Measurements from ENCODE around the gene PPP2R5C.

The PPP2R5C gene

DNA sequence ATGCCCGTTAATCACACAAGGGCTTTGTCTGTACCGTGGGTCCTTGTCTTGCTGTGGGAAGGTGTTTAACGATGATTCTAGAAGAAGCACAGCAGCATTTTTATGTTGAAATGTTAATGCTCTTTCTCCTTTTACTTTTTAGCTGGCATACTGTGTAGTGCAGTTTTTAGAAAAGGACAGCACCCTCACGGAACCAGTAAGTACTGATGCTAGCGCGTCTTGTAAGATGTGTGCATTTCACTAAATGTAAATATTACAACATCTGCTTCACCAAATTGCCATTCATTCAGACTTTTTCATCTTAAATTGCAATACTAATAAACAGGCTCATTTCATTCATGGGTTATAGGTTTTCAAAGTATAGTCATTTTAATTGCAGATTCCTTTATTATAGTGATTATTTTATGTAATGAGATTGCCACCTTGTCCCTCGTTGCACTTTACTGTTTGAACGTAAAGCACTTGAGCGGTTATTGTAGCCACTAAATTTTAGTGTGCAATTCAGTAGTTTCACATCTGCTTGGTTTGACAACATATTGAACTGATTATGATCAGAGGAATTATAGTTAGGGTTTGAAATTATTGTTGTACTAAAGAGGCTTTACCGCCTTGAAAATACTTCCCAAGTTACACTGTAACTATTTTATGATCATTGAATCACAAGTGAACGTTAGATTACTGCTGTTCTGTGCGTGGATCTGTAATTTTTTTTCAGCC is 133.0 kb downstream of the PPP2R5C start:
- DNase-seq, result no peak

DNA sequence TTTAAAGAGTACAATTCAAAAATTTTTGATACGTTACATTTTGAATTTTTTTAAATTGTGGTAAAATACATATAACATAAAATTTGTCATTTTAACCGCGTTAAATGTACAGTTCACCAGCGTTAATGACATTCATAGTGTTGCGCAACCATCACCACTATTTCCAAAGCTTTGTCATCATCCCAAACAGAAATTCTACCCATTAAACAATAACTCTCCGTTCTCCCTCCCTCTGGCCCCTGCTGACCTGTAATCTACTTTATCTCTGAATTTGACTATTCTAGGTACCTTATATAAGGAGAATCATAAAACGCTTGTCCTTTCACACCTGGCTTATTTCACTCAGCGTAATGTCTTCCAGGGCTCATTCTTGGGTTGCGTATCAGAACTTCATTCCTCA is 133.7 kb downstream of the PPP2R5C start:
- no peak for DNase-seq

DNA sequence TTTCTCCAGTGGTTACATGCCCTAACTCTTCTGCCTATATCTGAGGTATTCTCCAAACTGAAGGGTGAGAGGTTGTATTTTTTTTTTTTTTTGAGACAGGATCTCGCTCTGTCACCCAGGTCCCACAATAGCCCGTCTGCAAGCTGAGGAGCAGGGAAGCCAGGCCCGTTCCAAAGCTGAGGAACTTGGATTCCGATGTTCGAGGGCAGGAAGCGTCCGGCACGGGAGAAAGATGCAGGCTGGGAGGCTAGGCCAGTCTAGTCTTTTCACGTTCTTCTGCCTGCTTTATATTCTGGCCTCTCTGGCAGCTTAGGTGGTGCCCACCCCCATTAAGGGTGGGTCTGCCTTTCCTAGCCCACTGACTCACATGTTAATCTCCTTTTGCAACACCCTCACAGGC is 135.8 kb downstream of the PPP2R5C start:
- no peak for DNase-seq

DNA sequence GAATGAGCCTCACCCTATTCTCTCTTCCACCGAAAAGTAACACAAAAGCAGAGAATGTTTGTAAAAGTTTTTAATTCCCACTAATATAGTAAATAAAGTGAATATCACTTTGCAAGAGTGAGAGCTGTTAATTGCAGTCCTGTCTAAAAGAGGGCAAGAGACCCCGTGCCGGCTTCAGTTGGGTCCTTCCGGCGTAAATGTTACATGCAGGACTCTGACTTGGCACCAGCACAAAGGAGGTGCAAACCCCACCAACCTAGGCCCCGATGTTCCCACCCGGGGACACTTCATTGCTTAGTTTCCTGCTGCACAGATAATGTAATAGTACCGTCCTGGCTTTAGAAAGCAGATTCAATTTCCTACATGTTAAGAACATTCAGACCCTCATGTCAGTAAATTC is 136.9 kb downstream of the PPP2R5C start:
- DNase-seq, result no peak

DNA sequence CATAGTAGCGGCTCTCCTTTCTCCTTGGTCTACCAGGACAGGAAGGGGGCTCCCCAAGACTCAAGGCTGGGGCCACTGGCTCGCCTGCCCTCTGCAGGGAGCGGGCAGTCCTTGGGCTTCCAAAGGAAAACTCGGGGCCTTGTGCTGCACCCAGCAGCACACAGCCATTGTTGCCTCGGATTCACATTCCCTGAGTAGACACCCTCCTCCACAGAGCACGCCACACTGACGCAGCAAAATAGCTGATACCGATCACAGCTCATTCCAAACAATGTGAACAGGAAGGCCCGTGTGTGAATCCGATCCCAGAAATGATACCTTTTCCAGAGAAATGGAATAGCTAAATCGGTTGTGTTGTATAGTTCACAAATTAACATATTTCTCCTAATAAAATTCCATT is 137.8 kb downstream of the PPP2R5C start:
- no peak for DNase-seq

DNA sequence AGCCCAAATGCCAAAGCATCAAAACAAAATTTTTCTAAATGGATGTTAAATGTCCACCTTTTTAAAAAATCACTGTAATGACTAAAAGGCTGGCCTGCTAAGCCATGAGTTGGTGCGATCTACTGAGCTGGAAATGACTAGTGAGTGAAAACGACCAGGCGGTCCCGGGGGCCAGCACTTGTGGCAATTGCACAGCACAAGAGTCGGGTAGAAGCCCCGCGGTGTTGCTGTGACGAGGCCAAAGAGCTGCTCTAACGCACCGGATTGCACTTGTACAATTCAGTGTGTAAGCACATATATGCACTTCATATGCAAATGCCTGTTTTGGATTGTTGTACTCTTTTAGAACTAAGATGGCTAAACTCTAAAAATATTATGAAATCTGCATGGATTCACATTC is 138.7 kb downstream of the PPP2R5C start:
- no peak for DNase-seq

DNA sequence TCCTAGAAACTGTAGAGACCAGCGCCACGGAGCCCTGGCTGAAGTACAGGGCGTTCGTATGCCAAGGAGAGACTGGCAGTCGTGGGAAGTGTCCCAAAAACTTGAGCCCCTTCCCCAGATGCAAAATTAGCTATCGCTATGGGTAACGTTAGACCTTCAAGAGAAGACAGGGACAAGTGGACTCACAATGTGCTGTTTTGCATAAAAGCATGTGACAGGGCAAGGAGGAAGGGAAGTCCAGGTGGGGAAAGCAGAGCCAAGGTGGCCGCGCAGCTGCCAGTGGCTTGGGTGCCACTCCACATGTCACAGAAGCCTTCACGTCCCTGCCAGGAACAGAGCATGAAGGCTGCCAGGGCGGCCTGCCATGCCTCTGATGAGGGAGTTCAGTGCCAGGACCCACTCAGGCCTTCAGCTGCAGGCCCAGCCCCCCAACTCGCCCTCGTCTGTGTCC is 141.6 kb downstream of the PPP2R5C start:
- DNase-seq, result no peak

DNA sequence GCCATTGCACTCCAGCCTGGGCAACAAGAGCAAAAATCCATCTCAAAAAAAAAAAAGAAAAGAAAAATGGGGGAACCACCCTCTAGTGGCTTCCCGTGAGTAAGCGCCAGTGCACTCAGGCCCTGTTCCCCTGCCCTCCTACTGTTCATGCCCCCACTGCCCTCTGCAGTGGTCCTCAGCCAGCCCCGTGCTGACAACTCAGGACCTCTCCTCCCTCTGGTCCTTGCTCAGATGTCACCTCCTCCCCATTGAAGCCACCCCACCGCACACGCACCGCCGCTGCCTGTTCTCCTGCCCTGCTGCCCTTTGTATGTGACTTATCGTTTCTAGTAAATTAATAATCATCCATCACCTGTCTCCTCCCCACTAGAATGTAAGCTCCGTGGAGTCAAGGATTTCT is 144.1 kb downstream of the PPP2R5C start:
- no peak for DNase-seq

DNA sequence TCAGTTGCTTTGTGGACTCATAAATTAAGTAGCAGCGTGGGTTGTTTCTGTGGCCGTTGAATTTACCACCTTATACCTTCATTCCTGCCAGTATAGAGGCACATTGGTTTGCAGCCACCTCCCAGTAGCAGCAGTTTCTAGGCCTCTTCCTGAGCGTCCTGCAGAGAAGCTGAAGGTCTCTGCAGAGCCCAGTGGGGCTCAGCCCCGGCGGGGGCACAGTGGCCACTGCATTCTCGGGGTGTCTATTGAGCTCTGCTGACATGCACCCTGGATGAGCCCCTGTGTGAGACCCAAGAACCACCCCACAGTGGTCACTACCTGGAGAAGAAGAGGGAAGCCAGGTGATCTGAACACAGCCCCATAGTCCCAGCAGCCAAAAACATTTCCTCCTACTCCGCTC is 145.1 kb downstream of the PPP2R5C start:
- no peak for DNase-seq

DNA sequence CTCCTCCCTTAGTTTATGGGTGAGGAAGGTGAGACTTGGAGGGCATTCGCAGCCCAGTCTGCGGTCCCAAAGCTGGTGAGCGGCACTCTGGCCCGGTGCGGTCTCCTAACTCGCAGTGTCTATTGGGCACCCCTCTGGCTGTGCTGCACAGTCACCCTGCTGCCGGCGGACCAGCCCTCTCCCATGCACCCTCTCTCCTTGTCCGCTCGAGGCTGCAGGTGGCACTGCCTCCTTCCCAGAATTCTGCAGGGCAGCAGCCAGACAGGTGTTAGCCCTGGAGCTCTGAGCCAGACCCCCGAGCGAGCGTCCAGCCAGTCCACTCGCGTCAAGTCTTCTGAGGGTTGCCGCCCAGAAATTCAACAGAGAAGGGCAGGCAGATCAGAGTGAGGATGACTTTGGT is 146.1 kb downstream of the PPP2R5C start:
- no peak for DNase-seq

DNA sequence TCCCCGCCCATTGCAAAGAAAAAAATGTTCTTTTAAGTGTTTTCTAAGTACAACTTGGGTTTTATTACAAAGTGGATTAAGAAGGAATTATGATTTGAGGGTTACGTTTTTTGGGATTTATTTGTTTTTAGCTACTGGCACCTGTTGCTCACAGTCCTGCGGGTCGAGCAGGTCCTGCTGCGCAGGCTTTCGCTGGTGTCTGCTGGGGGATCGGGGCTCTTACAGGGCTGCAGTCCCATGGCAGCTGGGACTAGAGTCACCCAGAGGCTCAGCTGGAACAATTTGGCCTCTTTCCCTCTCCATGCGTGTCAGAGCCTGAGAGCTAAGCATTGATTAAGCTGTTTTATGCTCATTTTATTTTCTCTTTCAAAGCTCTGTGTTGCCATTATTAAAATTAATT is 147.3 kb downstream of the PPP2R5C start:
- no peak for DNase-seq

DNA sequence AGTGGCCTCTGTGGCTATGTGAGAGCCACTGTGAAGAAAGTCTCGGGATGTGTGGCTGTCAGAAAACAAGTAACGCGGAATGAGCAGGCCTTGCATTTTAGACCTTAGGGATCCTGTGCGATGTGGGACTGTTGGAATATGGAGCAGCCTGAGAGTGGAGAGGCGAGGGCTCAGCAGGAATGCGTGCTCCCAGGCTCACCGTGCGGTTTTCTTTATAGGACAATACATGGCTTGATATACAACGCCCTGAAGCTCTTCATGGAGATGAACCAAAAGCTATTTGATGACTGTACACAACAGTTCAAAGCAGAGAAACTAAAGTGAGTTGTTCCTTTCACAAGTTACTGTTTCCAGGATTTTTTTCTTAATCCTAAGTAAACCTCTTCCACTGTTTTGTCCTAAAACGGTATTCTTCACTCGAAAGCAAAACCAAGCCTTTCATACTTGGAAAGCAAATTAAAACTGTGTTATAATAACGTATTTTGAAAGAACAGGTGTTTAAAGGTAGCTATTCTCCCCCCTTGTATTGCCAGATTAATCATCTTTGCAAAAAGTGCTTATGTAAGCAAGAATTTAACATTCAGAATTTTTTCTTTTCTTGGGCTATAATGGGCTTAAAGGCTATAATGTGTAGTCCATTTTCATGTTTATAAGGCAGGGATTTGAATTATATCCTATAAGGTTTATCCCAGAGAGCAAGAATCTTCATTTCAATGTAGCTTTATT is 148.0 kb downstream of the PPP2R5C start:
- DNase-seq, result no peak

DNA sequence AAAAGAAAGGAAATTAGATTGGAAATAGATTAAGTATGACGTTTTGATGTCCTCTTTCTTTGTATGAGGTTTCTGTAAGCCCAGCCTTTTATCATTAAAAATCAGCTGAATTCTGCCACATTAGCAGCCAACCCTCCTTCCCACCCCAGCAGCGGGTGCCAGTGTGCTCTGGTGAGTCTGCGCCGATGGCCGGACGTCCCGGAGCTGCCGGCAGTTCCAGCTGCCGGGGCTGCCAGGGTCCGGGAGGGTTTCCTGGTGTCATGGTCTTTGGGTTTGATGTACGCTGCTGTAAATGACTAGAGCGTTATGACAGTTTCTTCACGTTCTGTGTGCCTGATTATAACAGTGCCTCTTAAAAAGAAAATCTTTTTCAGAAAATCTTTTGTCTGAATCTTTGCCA is 151.3 kb downstream of the PPP2R5C start:
- DNase-seq, result no peak

DNA sequence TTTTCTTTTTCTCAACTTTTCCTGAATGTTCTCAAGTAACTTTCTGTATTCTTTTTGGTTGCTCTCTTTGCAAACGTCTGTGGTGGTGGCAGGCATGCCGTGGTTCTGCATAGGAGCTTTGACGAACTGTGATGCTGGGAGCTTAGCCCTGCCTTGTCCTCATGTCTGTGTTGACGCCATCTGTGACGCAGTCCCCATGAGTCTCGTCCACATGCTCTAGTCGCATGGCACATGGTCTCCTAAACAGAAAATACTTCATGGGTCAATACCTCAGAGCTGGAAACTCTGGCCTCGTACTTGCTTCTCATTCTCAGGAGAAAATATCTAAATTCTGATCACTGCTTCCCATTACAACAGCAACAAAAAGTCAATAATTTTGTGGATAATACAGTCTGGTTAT is 152.6 kb downstream of the PPP2R5C start:
- DNase-seq, result no peak

DNA sequence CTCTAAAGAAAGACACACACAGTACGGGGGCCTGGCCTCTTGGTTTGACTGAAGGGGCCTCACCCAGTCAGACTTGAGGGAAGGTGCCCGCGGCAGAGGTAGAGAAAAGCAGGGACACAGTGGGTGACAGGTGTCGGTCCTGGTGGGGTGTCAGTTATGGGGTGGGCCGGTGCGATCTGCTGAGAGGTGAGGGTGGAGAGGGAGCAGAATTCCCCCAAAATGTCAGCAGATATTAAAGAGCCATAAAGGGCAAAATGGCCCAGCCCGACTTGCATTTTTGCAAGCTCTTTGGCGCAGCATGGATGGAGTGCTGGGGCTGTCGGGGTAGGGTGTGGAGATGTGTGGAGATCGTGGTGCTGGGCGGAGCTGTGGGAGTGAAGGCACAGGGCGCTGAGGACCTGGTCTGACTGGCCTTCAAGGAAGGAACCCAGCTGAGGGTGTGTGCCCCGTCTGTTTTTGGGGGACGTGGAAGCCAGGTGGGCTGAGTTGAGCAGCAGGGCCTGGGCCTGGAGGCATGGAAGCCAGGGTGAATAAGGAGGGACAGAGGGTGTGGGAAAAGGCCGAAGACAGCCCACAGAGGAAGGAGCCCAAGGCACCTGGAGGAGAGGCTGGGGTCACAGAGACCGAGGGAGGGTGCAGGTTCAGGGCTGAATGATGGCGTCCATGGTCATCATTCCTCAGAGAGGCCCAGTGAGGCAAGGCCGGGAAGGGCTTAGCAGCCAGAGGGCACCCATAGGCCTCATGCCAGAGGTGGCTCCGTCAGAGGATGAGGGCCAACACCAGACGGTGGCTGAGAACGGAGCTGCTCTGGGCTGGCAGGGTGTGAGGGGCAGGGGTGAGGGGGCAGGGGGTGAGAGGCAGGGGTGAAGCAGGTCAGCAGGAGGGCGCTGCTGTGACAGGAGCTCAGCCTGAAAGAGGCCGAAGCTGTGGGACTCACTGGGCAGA is 154.6 kb downstream of the PPP2R5C start:
- no peak for DNase-seq

DNA sequence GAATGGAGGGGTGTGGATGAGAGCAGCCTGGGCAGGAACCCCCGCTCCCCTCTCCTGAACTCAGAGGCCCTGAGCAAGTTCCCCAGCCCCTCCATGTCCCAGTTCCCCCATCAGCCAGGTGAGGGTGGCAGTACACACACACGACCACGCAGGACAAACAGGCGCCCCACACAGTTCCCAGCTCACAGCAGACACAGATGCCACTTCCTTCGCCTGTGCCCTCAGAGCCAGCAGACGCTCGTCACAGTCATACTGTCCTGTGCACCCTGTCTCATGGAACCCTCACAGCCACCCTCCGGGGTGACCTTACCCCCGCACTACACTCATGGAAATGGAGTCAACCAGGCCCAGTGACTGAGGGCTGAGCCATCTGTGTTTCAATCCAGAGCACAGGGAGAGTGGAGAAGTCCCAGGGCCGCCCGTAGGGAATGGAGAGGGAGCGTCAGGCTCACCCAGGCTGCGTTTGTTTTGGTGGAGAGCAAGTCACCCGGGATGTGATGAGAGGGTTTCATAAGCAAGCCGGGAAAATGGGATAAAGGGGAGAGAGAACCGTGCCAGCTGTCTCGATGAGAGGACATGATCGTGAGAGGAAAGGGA is 155.4 kb downstream of the PPP2R5C start:
- DNase-seq, result no peak

DNA sequence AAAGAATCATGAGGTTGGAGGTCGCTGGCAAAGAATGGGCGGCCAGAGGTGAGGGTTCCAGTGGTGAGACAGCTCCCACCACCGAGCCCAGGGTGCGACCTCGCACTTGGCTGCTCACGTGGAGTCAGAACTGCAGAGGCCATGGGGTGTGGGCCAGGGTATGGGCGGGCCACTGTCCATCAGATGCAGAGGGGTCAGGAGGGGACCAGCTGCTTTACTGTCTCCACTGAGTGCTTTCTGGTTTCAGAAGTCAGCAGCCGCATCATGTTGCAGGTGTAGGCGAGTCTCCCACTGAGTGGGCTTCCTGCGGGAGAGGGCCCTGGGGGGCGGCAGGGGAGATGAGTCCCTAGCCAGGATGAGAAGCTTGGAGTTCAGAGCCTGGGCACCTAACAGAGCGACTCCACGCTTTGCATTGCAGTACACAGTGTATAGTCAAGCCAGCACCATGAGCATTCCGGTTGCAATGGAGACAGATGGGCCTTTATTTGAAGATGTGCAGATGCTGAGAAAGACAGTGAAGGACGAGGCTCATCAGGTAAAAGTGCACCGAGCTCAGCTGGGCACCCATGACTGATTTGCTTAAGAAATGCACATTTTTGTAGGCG is 156.0 kb downstream of the PPP2R5C start:
- no peak for DNase-seq

DNA sequence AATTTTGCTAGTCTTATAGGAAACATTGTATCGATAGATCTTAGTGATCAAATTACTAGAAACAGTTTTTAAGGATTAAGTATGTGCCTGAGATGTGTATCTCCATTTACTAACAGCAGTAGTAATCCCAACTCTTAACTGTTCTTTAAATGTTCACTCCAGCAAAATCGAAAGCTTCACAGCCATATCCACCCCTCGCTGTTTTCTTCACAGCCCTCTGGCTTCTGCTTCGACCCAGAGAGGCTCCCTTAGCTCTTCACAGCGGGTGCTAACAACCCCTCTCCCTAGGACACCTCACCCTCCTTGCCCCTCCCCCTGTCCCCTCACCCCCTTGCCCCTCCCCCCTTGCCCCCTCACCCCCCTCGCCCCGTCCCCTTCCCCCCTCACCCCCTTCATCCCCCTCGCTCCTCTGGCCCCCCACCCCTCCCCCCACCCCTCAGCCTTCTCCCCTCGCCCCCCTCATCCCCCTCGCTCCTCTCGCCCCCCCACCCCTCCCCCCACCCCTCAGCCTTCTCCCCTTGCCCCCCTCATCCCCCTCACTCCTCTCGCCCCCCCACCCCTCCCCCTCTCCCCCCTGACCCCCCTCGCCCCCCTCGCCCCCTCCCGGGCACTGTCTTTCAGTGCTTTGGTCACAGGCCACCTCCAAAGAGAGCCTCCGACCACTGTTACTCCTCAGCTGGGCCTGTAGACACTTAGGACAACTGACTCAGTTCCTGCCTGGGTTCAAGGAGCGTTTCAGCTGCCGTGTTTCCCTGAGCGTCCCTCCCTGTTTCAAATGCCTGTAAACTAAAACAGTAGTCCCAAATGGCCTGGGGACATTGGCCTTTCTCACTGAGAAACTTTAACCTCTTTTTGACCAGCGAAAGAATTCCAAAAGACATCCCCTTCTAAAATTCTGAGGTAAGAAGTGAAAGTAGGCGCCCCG is 156.8 kb downstream of the PPP2R5C start:
- DNase-seq, result no peak

DNA sequence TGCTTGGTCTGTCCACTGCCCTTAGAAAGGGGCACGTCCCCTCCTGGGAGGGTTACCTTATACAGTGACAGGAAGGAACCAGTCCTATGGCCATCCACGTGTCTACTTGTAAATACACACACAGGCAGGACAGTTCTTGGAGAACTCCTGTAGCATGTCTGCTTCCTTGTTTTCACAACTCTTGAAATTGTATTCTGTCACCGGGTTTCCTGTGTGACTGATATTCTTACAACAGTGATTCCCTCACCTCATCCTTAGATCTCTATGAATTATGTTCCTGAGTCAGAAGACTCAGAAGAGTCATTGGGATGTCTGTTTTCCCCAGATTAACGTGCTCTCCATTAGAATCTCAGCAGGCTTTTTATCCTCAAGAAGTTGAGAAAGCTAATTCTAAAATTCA is 158.8 kb downstream of the PPP2R5C start:
- no peak for DNase-seq

DNA sequence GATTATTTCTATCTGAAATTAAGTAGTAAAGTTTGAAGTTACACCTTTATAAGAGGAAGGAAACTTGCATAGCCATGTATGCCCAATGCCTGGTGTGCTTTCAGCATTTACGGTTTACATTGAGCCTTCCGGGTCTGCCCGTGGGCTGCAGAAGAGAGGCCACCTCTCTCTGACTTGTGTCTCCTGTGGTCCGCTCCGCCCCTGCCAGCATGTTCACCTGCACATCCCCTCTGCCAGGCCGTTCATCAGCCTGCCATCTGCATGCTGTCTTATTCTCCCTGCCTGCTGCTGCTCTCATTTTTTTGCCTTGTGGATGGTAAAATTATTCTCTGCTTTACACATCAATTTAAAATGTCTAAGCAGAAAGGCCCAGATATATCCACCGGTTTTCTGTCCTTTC is 161.4 kb downstream of the PPP2R5C start:
- DNase-seq, result no peak

DNA sequence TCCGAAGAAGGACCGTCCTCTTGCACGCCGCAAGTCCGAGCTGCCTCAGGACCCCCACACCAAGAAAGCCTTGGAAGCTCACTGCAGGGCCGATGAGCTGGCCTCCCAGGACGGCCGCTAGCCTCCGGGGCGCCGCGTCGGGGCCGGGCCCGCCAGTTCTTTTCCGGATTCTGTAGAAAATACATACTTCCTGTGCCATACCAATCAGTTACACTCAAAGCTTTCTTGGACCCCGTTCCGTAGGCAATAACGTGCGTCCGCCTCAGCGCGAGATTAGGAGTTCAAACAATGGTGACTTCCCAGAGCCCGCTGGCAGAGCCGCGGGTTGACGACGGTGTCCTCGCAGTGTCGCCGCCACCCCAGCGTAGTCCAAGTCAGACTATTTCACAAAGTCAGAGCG is 163.6 kb downstream of the PPP2R5C start:
- DNase-seq, result no peak

DNA sequence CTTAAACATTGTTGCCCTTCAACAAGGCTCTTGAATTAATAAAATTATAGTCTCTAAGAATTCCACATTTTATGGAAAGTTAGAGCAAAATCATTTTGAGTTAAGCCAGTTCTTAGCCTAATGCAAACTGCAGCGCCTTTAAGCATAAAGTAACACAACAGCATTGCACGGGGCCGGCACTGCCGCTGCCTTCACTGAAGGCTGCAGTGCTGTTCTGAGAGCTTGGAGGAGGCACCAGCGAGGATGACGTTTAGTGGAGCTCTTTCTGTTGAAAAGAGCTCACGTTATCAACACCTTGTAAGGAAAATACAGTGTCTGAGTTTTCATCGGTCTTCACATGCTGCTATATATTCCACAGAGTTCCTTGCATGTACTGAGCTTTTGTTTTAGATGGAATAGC is 164.6 kb downstream of the PPP2R5C start:
- DNase-seq, result no peak

Measured in COR-L47 (cell line).